Esophagus muscularis mucosa (tissue), 4 donors: ENCODE results near the gene PEX7. TPM values are rescaled to one million over a fixed set of nuclear protein-coding genes. Genes with fewer than 3 reads are reported as not detected.

Experiments used
- DNase-seq: peaks from one replicate; pipeline ENCODE4 v3.0.0-alpha.2; 2017; ENCODE audit errors: extremely low spot score
- H3K27ac ChIP-seq, 4 donors: fragments of 200-600 bp; sonication (generic); replicated peaks in 1 of 4; 1 replicate in 3 of 4; 2 replicates in 1 of 4; pipeline ENCODE4 v1.5.1; 2016 to 2019; ENCODE audit warnings: mild to moderate bottlenecking in 1 of 4
- H3K27me3 ChIP-seq, 4 donors: fragments of 200-600 bp; sonication (generic); one replicate each; pipeline versions ENCODE4 v1.5.1 to v1.6.0; 2016 to 2019
- H3K36me3 ChIP-seq, 4 donors: fragments of 200-600 bp; sonication (generic); one replicate each; pipeline ENCODE4 v1.5.1; 2016 to 2019
- H3K4me1 ChIP-seq, 4 donors: fragments of 200-600 bp; sonication (generic); one replicate each; pipeline ENCODE4 v1.5.1; 2016 to 2019
- H3K4me3 ChIP-seq, 4 donors: fragments of 200-600 bp; sonication (generic); 1 replicate in 2 of 4; 2 replicates in 2 of 4; pipeline ENCODE4 v1.5.1; 2016 to 2019; ENCODE audit warnings: mild to moderate bottlenecking in 4 of 4, moderate library complexity in 1 of 4
- H3K9me3 ChIP-seq, 4 donors: fragments of 200-600 bp; sonication (generic); 1 replicate in 3 of 4; 2 replicates in 1 of 4; pipeline ENCODE4 v1.5.1; 2016 to 2019
- EP300 ChIP-seq: sonication (generic); formaldehyde crosslinking; IDR thresholded peaks from one replicate; pipeline ENCODE4 v1.6.1; 2017; ENCODE audit warnings: antibody characterized with exemption
- POLR2A ChIP-seq: fragments of 450-650 bp; IDR thresholded peaks from one replicate; pipeline ENCODE4 v1.6.1; 2017; ENCODE audit warnings: antibody characterized with exemption, moderate library complexity, mild to moderate bottlenecking, low read depth
- POLR2AphosphoS5 ChIP-seq, 2 donors: sonication (generic); formaldehyde crosslinking; IDR thresholded peaks; one replicate each; pipeline ENCODE4 v1.6.1; 2017; ENCODE audit warnings: antibody characterized with exemption in 2 of 2
- WGBS: methylation state at CpG from one replicate; pipeline ENCODE4 v1.1.5; 2018; 5-methylcytosine and 5-hydroxymethylcytosine counted together
- intact Hi-C: fragments of 100-400 bp; cut with DNase I; formaldehyde crosslinking; loops from one replicate; pipeline ENCODE4 v1.15.1; 2023
- total RNA-seq, 4 donors: library from RNA; depleted of rRNA; stranded (reverse); fragments of >200 nt; gene quantifications; one replicate each; pipeline versions ENCODE4 v1.1.0 to v1.2.1, GENCODE V29; 2016
- TF ChIP-seq, protein P1 (sequence below), 3 experiments: fragments of 200-600 bp in 2 of 3; fragments of 450-650 bp in 1 of 3; sonication (generic) in 2 of 3; IDR thresholded peaks; one replicate each; pipeline ENCODE4 v1.5.1; 2017 to 2019; ENCODE audit warnings: antibody characterized with exemption in 3 of 3, mild to moderate bottlenecking in 2 of 3, moderate library complexity in 1 of 3

Gene PEX7
- total RNA-seq, 4 donors from 2014 or later: 4.1 to 9.5 (median 5.6) TPM

DNA sequence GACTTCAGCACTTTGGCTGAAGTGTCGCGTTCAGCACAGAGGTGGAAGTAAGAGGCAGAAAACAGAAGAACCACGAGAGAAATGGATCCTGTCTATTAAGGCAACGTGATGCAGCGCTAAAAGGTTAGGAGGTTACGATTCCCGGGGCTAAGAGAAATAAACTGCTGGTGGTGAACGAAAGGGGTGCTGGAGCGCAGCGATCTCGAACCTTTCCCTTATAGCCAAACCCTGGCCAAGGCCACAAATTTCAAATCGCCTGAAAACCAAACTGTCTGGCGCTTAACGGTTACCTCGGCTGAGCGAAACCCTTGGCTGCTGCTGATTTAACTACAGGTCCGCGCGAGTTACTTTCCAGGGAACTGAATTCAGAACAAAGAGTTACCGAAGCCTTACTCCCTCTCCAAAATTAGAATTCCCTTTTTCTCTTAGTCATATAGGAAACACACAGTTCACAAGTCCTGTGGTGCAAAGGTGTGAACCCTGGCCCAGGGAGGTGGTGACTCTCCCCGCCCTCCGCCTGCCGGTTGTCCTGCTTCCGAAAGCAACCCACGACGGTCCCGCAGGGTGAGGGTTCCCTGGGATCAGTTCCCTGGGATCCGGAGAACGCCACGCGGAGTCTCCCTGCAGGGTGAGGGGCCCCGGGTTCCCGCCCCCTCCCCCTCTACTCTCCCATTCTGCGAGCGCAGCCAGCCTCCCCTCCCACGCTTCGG lies 98.4 kb downstream of the PEX7 start:
- TF ChIP-seq POLR2A (no peak), POLR2AphosphoS5 (IDR thresholded peaks at IDR 0.05) (no peak)
- Histone ChIP-seq H3K4me3 (peak overlapping the region; percentile 56 to 65 (median 58)), H3K4me1 (peaks cover 31 to 38% (median 37%) of the 10 kb centered on the region in 4 donors), H3K27ac (no peak overlapping the region), H3K36me3 (peaks cover 0 to 7% (median 1%) of the 10 kb centered on the region in 4 donors), H3K27me3 (peaks cover 0 to 65% (median 37%) of the 10 kb centered on the region in 4 donors), H3K9me3 (no peaks in the 10 kb centered on the region)
- intact Hi-C loops: no loop called here
- DNase-seq: peak; percentile 89
- 2% methylated on average over 26 of the region's 37 CpGs for WGBS

DNA sequence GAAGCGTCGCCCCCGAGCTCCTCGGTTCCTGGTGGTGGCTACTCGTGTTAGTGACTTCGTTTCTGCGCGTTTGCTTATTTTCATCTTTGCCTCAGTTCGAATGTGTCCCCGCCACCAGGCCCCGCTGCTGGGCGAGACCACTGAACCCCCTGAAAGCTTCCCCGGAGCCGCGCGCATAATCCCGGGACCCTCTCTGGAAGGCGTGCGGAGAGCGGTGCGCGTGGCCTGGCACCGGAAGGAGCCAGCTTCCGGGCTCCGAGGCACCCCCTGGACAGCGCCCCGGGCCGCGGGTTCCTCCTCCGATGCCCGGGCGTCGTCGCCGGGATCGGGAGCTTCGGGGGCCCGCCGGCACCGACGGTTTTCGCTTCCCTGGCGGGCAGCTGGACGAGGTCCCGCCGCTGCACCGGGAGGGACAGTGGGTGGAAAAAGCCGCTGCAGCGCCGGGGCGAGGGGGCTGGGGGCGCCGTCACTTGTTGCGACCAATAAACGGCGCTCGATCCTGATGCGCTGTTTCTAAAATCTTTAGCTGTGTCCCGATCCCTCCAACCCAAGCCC lies 99.1 kb downstream of the PEX7 start:
- TF ChIP-seq EP300 (no peak), POLR2AphosphoS5 (IDR thresholded peaks at IDR 0.05) (no peak), POLR2A (no peak)
- TF ChIP-seq, protein P1, sequence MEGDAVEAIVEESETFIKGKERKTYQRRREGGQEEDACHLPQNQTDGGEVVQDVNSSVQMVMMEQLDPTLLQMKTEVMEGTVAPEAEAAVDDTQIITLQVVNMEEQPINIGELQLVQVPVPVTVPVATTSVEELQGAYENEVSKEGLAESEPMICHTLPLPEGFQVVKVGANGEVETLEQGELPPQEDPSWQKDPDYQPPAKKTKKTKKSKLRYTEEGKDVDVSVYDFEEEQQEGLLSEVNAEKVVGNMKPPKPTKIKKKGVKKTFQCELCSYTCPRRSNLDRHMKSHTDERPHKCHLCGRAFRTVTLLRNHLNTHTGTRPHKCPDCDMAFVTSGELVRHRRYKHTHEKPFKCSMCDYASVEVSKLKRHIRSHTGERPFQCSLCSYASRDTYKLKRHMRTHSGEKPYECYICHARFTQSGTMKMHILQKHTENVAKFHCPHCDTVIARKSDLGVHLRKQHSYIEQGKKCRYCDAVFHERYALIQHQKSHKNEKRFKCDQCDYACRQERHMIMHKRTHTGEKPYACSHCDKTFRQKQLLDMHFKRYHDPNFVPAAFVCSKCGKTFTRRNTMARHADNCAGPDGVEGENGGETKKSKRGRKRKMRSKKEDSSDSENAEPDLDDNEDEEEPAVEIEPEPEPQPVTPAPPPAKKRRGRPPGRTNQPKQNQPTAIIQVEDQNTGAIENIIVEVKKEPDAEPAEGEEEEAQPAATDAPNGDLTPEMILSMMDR (IDR thresholded peaks at IDR 0.05): no peak
- no peak overlapping the region for H3K27ac ChIP-seq
- peaks cover 31 to 38% (median 37%) of the 10 kb centered on the region in 4 donors for H3K4me1 ChIP-seq
- WGBS: 2% methylated on average over 17 of the region's 59 CpGs
- H3K27me3 ChIP-seq: peaks cover 0 to 65% (median 37%) of the 10 kb centered on the region in 4 donors
- H3K9me3 ChIP-seq: no peaks in the 10 kb centered on the region
- intact Hi-C loops: no loop called here
- peaks cover 0 to 6% (median 0%) of the 10 kb centered on the region in 4 donors for H3K36me3 ChIP-seq
- DNase-seq: peak; percentile 70
- peak overlapping the region; percentile 56 to 65 (median 58) for H3K4me3 ChIP-seq

GRCh38 chr6:136921936-136922684 lies 99.7 kb downstream of the PEX7 start, which contains the start of gene SLC35D3:
Gene SLC35D3 (plus strand): TSS chr6:136922301. CDS start chr6:136922429, 128 bp downstream.
- TF ChIP-seq POLR2A: no peak
- no peak for TF ChIP-seq EP300
- TF ChIP-seq POLR2AphosphoS5 (IDR thresholded peaks at IDR 0.05): no peak
- TF ChIP-seq, protein P1 (IDR thresholded peaks at IDR 0.05): no peak
- peak; percentile 91 for DNase-seq
- WGBS: no CpG with 5 or more reads among the region's 86 CpGs
- Histone ChIP-seq H3K27me3 (peaks cover 0 to 65% (median 37%) of the 10 kb centered on the region in 4 donors), H3K4me3 (peak within 1 kb of the TSS; percentile 56 to 65 (median 58)), H3K9me3 (no peaks in the 10 kb centered on the region), H3K36me3 (peaks cover 0 to under 1% (median 0%) of the 10 kb centered on the region in 4 donors), H3K27ac (no peak within 1 kb of the TSS), H3K4me1 (peaks cover 31 to 38% (median 37%) of the 10 kb centered on the region in 4 donors)
- intact Hi-C loops: no loop called here

GRCh38 chr6:136922685-136923006 lies 100.3 kb downstream of the PEX7 start:
- H3K4me1 ChIP-seq: peaks cover 31 to 38% (median 37%) of the 10 kb centered on the region in 4 donors
- no CpG with 5 or more reads among the region's 29 CpGs for WGBS
- no peak overlapping the region for H3K27ac ChIP-seq
- intact Hi-C loops: no loop called here
- no peak for DNase-seq
- H3K4me3 ChIP-seq: peak overlapping the region; percentile 56 to 65 (median 58)
- no peaks in the 10 kb centered on the region for H3K36me3 ChIP-seq
- H3K9me3 ChIP-seq: no peaks in the 10 kb centered on the region
- TF ChIP-seq POLR2A (no peak), POLR2AphosphoS5 (IDR thresholded peaks at IDR 0.05) (no peak), EP300 (no peak)
- TF ChIP-seq, protein P1 (IDR thresholded peaks at IDR 0.05): no peak
- H3K27me3 ChIP-seq: peaks cover 0 to 65% (median 37%) of the 10 kb centered on the region in 4 donors
